PC-9 (cell line): ENCODE measurements around the gene PDE6C.

Experiments
- EZH2 ChIP-seq: fragments of 200-600 bp; sonication (generic); IDR thresholded peaks from 2 replicates; pipeline ENCODE4 v1.8.0; 2017; ENCODE audit warnings: antibody characterized with exemption, low read depth
- TF ChIP-seq, protein P1 (sequence below): fragments of 200-600 bp; sonication (generic); conservative IDR thresholded peaks from 2 replicates; pipeline ENCODE4 v1.6.1; 2017; ENCODE audit warnings: mixed run types, antibody characterized with exemption, mild to moderate bottlenecking, moderate library complexity

DNA sequence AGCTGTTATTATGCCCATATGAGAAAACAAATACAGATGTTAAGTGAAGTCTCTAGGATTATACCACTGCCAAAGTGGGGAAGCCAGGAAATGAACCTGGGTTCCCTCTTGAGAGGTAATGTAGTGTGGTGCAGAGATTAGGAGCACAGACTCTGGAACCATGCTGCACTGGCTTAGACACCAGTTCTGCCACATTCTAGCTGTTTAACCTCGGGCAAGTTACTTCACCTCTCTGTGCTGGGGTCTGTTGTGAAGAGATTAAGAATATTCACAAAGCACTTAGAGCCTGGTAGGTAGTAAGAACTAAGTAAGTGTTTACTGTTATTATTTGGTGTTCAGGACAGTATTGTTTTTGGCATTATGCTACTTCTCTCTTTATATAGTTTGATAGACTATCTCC is 41.9 kb downstream of the PDE6C start:
- TF ChIP-seq, protein P1, sequence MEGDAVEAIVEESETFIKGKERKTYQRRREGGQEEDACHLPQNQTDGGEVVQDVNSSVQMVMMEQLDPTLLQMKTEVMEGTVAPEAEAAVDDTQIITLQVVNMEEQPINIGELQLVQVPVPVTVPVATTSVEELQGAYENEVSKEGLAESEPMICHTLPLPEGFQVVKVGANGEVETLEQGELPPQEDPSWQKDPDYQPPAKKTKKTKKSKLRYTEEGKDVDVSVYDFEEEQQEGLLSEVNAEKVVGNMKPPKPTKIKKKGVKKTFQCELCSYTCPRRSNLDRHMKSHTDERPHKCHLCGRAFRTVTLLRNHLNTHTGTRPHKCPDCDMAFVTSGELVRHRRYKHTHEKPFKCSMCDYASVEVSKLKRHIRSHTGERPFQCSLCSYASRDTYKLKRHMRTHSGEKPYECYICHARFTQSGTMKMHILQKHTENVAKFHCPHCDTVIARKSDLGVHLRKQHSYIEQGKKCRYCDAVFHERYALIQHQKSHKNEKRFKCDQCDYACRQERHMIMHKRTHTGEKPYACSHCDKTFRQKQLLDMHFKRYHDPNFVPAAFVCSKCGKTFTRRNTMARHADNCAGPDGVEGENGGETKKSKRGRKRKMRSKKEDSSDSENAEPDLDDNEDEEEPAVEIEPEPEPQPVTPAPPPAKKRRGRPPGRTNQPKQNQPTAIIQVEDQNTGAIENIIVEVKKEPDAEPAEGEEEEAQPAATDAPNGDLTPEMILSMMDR: no peak
- no peak for TF ChIP-seq EZH2
